ENCODE results near the gene HENMT1.

HENMT1 gene

GRCh38 chr1:108636876-108637275 is 24.0 kb downstream of the HENMT1 start:
- H3K4me3 ChIP-seq (replicated peaks; ENCODE audit: insufficient read depth, low read length), result no peak overlapping the region
- no peak for TF ChIP-seq CTCF (IDR thresholded peaks at IDR 0.05; ENCODE audit: insufficient read depth, low read length)
- no peak for TF ChIP-seq GABPA (IDR thresholded peaks at IDR 0.05; ENCODE audit: low read depth)
- no peak for TF ChIP-seq POLR2AphosphoS5 (IDR thresholded peaks at IDR 0.05; ENCODE audit: low read depth)
- no peak for TF ChIP-seq SPI1 (IDR thresholded peaks at IDR 0.05; ENCODE audit: borderline replicate concordance, low read depth)
- TF ChIP-seq REST (IDR thresholded peaks at IDR 0.05; ENCODE audit: insufficient replicate concordance, low read depth), result no peak
- no peak overlapping the region for H3K27ac ChIP-seq (replicated peaks)
- no peaks in the 10 kb centered on the region for H3K27me3 ChIP-seq (ENCODE audit: insufficient read depth, poor library complexity, severe bottlenecking)
- DNase-seq (ENCODE audit: low read depth in 1 of 2, low spot score in 1 of 2), result no peak

- Histone ChIP-seq H3K27me3 (ENCODE audit: insufficient read depth, poor library complexity, severe bottlenecking) (no peaks in the 10 kb centered on the region), H3K4me3 (replicated peaks; ENCODE audit: insufficient read depth, low read length) (no peak overlapping the region), H3K27ac (replicated peaks) (no peak overlapping the region)
- TF ChIP-seq SPI1 (IDR thresholded peaks at IDR 0.05; ENCODE audit: borderline replicate concordance, low read depth) (no peak), REST (IDR thresholded peaks at IDR 0.05; ENCODE audit: insufficient replicate concordance, low read depth) (no peak), GABPA (IDR thresholded peaks at IDR 0.05; ENCODE audit: low read depth) (no peak), POLR2AphosphoS5 (IDR thresholded peaks at IDR 0.05; ENCODE audit: low read depth) (no peak), CTCF (IDR thresholded peaks at IDR 0.05; ENCODE audit: insufficient read depth, low read length) (no peak)
- no peak for DNase-seq (ENCODE audit: low read depth in 1 of 2, low spot score in 1 of 2)
These were observed 26.4 kb downstream of the HENMT1 start for GRCh38 chr1:108634521-108634920.

- no peak for TF ChIP-seq REST (IDR thresholded peaks at IDR 0.05; ENCODE audit: insufficient replicate concordance, low read depth)
- TF ChIP-seq POLR2AphosphoS5 (IDR thresholded peaks at IDR 0.05; ENCODE audit: low read depth), result no peak
- TF ChIP-seq GABPA (IDR thresholded peaks at IDR 0.05; ENCODE audit: low read depth), result no peak
- TF ChIP-seq CTCF (IDR thresholded peaks at IDR 0.05; ENCODE audit: insufficient read depth, low read length), result no peak
- no peak for TF ChIP-seq SPI1 (IDR thresholded peaks at IDR 0.05; ENCODE audit: borderline replicate concordance, low read depth)
These were observed 32.2 kb downstream of the HENMT1 start for GRCh38 chr1:108628665-108629064.

More at GRCh38 chr1:108628665-108629064, 32.2 kb downstream of the HENMT1 start:
- H3K27me3 ChIP-seq (ENCODE audit: insufficient read depth, poor library complexity, severe bottlenecking), result no peaks in the 10 kb centered on the region
- DNase-seq (ENCODE audit: low read depth in 1 of 2, low spot score in 1 of 2), result no peak
- H3K27ac ChIP-seq (replicated peaks), result no peak overlapping the region
- H3K4me3 ChIP-seq (replicated peaks; ENCODE audit: insufficient read depth, low read length), result no peak overlapping the region
